CD4-positive, alpha-beta T cell treated with Interleukin-4 for 4 hours (primary cell): Measurements from ENCODE around the gene OR6X1.
"Not testable (repeated sequence)": the region's sequence is repeated elsewhere in the genome, so short reads cannot be mapped to it uniquely, and the experiment has no call there.

Source experiments
- DNase-seq: peaks from one replicate; pipeline ENCODE4 v3.0.0-alpha.2; 2020

OR6X1 gene

GRCh38 chr11:123751781-123752180 lies 2.5 kb downstream of the OR6X1 start:
- no peak for DNase-seq

GRCh38 chr11:123748349-123748748 lies 6.0 kb downstream of the OR6X1 start:
- DNase-seq: not testable (repeated sequence)

GRCh38 chr11:123745764-123746451 lies 8.4 kb downstream of the OR6X1 start:
- DNase-seq: no peak

DNA sequence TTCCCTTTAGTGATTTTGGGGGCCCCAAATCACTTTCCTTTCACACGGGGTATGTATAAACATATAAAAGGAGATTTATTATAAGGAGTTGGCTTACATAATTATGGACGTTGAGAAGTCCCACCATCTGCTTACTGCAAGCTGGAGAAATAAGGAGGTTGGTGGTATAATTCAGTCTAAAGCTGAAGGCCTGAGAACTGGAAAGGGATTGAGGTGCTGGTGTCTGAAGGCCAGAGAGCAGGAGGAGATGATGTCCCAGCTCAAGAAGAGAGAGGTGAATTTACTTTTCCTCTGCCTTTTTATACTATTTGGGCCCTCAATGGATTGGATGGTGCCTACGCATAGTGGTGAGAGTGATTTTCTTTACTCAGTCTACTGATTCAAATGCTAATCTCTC lies 11.6 kb downstream of the OR6X1 start:
- no peak for DNase-seq

DNA sequence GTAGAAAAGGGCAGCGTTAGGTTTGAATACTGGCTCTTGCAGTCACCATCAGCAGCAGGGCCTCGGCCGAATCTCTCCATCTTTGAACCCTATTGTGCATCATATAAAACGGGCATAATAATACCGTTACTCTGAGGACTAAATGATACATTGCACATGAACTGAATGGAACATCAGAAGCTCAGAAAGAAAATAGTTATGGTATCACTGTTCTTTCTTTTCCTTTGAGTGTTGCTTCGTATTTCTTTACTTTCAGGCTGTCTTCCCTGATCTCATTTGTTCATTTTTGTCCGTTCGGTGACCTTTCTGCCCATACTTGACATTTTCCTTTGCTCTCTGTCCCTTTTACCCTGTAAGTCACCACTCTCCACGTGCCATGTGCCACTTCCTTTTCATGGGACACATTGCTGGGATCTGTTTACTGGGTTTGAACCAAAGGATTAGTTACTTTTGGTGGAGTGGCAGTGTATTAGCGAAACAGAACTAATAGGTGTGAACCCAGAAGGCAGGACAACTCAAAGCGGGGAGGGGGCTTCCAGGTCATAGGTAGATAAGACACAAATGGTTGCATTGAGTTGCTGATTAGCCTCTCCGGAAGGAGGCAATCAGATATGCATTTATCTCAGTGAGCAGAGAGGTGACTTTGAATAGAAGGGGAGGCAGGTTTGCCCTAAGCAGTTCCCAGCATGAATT lies 12.1 kb downstream of the OR6X1 start:
- no peak for DNase-seq

DNA sequence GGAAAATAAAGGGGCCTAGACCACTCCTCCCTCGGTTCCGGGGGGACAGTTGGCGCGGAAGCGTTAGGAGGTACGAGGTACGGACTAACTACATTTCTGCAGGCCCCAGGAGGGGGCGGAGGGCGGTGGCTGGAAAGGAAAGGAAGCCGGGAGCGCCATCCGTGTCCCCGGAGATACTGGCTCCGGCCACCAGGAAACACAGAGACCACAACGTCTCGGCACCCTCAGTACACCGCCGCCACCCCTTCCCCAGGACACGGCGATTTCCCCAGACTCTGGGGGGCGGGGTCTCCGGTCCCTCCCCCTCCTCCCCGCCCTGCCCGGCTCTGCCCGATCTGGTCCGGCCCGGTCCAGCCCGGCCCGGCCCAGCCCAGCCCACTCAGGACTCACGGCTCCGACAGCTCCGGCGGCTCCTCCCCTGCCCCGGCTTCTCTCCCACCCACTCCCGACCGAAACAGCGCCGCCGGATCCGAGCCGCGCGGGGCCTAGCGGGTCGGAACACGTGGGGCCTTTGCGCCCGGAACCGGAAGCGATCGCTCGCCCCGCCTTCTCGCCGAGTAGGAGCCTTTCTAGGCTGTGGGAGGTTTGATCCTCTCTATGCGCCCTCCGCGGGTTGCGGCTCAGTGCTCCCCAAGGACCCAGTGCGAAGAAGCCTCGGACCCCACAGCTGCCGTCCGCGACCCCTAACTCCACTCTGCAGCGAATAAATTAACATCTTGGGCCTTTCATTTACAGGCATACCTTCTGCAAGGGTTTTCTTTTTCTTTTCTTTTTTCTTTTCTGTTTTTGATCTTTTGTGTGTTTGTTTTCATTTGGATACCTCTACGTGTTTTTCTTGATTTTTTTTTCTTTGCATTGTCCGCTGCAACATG lies 12.9 kb downstream of the OR6X1 start, which contains the start of gene ZNF202:
Gene ZNF202, minus strand, starts transcription at position 502 of the 872 bp plus-strand sequence. CDS start 10,772 bp downstream, outside the sequence.
- DNase-seq: peak; percentile 89

DNA sequence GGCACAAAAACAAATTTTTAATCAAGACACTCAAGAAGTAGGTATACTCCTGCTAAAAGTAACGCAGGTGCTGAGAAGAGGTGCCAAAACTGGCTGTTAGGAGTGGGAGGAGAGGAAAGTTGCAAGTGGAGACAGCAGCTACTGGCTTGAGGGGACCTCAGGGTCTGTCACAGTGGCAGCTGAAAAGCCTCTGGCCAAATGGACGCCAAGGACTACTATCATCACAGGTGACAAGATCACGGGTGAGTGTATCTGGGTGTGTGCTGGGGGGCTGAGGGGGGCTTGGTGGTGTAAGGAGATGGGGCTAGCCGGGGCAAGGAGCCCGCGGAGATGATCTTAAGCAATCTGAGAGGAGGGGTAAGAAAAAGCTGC lies 13.5 kb downstream of the OR6X1 start:
- DNase-seq: no peak

- no peak for DNase-seq
These were observed 15.9 kb downstream of the OR6X1 start for GRCh38 chr11:123738374-123738773.

GRCh38 chr11:123736769-123737168 lies 17.5 kb downstream of the OR6X1 start:
- DNase-seq: no peak

DNA sequence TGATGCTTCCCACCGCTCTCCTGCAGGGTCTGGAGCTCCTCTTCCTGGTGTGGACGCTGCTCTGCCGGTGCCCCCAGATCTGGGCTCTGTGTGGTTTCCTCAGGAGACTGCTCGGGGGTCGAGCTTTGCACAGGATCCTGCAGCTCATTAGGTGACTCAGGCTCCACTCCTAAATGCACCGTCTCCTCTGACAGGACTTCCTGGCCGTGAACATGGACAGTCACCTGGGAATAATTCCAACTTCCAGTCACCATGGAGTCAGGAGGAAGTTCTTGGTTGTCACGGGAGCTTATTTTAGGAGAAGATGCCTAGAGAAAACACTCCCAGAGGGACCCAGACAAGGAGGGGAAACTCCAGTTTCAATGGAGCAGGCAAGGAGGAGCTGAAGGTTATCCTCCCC lies 24.7 kb downstream of the OR6X1 start:
- DNase-seq: no peak

- no peak for DNase-seq
These were observed 28.2 kb downstream of the OR6X1 start for GRCh38 chr11:123725995-123726655.

GRCh38 chr11:123719452-123719851 lies 34.9 kb downstream of the OR6X1 start:
- no peak for DNase-seq

- DNase-seq: no peak
These were observed 35.8 kb downstream of the OR6X1 start for GRCh38 chr11:123718469-123718868.

DNA sequence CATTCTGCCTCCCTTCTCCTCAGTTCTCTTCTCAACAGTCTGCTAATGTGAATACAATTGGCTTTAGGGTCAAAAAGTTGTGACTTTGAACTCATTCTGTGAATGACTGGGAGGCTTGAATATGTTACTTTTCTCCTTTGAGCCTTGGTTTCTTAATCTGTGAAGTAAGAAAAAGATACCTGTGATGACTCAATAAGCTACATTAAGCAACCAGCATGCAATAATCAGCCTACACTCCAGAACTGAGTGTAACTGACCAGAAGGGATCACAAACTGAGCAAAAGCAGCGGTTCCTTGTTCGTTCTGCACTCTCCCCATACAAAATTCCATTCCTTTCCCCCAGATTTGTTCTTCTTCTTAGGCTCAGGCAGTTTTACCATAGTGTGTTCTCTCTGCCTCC lies 36.3 kb downstream of the OR6X1 start:
- no peak for DNase-seq

DNA sequence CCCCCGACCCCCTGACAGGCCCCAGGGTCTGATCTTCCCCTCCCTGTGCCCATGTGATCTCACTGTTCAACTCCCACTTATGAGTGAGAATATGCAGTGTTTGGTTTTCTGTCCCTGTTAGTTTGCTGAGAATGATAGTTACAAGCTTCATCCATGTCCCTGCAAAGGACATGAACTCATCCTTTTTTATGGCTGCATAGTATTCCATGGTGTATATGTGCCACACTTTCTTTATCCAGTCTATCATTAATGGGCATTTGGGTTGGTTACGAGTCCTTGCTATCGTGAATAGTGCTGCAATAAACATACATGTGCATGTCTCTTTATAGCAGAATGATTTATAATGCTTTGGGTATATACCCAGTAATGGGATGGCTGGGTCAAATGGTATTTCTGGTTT lies 41.7 kb downstream of the OR6X1 start:
- DNase-seq: not testable (repeated sequence)

GRCh38 chr11:123707606-123708205 lies 46.6 kb downstream of the OR6X1 start:
- peak; percentile 41 for DNase-seq

- no peak for DNase-seq
These were observed 47.1 kb downstream of the OR6X1 start for GRCh38 chr11:123707206-123707605.

- DNase-seq: no peak
These were observed 50.0 kb downstream of the OR6X1 start for GRCh38 chr11:123704341-123704740.
